HG03159 (cell line): ENCODE data around the gene PRPSAP1.
"Not testable (repeated sequence)": the region's sequence is repeated elsewhere in the genome, so short reads cannot be mapped to it uniquely, and the experiment has no call there.

ENCODE experiments used
- ATAC-seq: cut with Tn5 transposase; IDR thresholded peaks from one replicate; pipeline ENCODE4 v1.9.1; 2021; ENCODE audit warnings: mild to moderate bottlenecking, moderate library complexity; ENCODE audit not compliant: unreplicated experiment

PRPSAP1 gene

DNA sequence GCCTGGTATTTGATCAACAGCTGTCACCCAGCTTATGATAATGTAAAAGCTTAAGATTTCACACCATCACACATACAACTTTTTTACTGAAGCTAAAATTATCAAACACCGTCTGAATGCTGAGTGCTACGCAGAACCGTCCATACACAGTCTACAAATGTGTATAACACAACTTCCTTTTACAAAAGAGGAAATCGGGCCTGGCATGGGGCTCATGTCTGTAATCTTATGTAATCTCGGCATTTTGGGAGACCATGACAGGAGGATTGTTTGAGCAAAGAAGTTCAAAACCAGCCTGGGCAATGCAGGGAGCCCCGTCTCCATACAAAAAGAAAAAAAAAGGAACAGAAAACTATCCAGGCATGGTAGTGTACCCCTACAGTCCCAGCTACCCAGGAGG, 26.0 kb downstream of the PRPSAP1 start:
- ATAC-seq = no peak

- ATAC-seq = no peak
Observed at GRCh38 chr17:76326306-76326705, 27.4 kb downstream of the PRPSAP1 start.

DNA sequence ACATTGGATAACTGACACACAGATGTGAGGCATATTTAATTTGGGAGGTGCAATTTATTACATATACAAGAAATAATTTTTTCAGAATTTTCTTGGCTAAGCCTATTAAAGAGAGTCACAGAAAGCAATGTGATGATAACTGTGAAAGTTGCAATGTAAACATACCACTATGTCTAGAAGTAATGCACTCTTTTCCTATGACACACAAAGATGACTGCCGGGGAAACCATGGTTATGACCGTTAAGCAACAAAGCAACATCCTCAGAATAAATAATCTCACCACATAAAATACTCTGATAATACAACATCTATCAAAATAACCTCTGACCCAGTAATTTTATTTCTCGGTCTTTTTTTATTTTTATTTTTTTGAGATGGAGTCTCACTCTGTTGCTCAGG, 35.1 kb downstream of the PRPSAP1 start:
- no peak for ATAC-seq

- no peak for ATAC-seq
Observed at GRCh38 chr17:76317535-76317934, 36.2 kb downstream of the PRPSAP1 start.

- no peak for ATAC-seq
Observed at GRCh38 chr17:76314392-76315227, 39.1 kb downstream of the PRPSAP1 start.

DNA sequence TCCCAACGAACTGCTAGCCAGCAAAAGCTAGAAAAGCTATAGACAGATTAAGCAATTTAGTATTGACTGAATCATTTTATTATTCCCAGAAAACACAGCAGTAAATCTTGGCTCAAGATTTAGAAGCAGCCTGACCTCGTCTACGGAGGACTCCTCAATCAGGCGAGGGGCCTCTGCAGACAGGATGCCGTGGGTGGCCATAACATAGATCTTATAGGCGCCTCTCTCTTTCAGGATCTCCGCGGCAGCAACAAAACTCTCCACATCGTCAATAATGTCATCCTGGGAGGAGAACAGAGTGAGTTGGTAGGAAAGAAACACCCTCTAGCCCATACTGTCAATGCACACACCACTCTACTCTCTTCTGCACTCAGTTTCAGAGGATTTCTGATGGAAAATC, 41.0 kb downstream of the PRPSAP1 start:
- no peak for ATAC-seq

DNA sequence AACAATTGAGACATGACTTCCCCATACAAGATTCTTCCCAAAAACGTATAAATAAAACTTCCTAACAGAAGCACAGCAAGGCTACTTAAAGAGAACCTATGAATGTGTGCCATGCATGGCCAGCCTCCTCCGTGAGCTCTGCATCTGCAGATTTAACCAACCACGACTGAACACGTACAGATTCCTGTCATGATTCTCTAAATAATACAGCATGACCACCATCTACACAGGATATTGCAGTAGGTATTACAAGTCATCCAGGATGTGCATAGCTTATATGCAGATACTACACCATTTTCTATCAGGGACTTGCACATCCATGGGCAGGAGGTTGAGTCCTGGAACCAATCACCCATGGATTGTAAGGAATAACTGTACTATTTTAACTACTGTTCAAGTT, 44.3 kb downstream of the PRPSAP1 start:
- no peak for ATAC-seq

- no peak for ATAC-seq
Observed at GRCh38 chr17:76307966-76308338, 45.8 kb downstream of the PRPSAP1 start, which contains the start of gene QRICH2. QRICH2 (minus strand) TSS chr17:76308276; CDS start chr17:76307998, 278 bp downstream.

GRCh38 chr17:76307299-76307965, 46.3 kb downstream of the PRPSAP1 start:
- no peak for ATAC-seq

DNA sequence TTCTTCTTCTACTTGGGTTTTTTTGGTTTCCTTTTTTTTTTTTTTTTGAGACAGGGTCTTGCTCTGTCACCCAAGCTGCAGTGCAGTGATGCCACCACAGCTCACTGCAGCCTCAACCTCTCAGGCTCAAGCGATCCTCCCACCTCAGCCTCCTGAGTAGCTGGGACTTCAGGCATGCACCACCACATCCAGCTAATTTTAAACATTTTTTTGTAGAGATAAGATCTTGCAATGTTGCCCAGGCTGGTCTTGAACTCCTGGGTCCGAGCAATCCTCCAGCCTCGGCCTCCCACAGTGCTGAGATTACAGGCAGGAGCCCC, 48.6 kb downstream of the PRPSAP1 start:
- ATAC-seq = not testable (repeated sequence)

GRCh38 chr17:76304226-76305134, 49.2 kb downstream of the PRPSAP1 start:
- ATAC-seq = no peak

DNA sequence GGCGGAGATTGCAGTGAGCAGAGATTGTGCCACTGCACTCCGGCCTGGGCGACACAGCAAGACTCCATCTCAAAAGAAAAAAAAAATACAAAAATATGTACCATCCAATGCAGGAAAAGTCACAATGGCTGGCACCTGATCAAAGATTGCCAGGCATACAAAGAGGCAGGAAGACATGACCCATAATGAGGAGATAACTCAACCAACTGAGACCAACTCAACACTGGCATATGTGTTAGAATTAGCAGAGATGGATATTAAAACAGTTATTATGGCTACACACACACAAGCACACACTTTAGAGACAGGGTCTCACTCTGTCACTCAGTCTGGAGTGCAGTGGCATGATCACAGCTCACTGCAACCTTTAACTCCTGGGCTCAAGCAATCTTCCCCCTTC, 56.3 kb downstream of the PRPSAP1 start:
- ATAC-seq = no peak

DNA sequence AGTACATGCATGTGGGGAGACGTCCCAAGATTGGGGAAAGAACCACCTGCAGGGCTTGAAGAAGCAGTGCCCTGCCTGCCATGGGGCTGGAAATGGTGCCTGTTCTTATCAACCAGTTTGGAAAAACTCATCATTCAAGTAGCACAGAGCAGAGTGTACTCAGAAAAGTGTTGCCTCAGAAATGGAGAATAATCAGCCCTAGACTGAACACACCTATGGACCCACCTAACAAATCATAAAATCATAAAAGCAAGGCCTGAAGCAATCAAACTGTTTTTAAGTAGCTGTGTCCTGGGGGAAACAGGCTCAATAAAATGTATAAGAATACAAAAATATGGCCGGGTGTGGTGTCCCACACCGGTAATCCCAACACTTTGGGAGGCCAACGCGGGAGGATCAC, 56.8 kb downstream of the PRPSAP1 start:
- ATAC-seq = no peak

GRCh38 chr17:76296186-76296585, 57.5 kb downstream of the PRPSAP1 start:
- ATAC-seq = no peak

DNA sequence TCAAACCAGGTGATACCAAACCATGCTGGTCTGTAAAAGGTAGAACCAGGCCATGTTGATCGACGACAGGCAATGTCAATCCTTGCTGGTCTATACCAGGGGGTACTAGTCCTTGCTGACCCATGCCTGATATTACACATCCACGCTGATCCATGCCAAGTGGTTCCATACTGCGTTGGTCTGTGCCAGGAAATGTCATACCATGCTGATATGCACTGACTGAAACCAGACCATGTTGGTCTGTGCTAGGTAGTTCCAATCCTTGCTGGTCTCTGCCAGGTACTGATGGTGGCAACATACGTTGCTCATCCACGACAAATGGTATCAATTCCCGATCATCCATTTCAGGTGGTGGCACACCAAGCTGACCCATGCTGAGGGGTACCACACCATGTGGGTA, 60.6 kb downstream of the PRPSAP1 start:
- ATAC-seq = no peak

DNA sequence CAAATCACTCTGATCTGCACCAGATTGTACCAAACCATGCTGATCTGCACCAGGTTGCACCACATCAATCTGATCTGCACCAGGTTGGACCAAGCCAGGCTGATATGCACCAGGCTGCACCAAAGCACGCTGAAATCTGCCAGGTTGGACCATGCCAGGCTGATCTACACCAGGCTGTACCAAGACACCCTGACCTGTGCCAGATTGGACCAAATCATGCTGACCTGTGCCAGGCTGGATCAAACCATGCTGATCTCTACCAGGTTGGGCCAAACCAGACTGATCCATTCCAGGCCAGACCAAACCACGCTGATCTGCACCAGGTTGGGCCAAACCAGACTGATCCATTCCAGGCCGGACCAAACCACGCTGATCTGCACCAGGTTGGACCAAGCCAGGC, 61.1 kb downstream of the PRPSAP1 start:
- no peak for ATAC-seq

DNA sequence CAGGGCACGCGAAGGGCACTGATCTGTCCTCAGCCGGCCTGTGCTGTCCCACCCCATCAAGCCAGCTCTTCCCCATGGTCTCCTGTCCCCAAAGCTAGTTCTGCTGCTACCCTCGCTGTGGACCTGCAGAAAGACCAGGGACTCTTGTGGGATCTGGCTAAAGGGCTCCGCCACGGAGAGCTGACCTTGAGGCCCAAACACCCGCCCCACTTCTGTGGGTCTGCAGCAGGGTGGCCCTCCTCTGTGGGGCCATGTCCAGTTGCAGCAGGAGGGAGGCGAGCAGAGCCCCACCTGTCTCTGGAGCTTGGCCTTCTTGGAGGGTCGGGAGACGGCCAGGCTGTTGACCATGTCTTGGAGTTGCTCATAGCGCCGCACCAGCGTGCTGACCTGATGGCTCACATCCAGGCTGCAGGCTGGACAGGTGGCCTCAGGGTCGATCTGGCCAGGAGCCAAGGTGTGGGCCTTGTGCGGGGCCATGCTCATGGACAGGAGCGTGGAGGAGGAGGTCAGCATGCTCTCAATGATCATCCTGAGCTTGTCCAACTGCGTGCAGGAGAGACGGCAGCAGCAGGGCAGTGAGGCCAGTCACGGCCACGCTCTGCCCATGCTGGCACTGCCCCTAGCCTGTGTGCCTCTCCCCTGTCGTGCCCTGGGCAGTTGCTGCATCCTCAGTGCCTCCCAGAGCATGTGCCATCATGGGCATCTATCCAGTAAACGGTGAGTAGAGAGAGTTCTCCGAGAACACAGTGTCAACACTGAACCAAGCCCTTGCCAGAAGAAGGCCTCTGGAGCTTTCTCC, 71.9 kb downstream of the PRPSAP1 start:
- no peak for ATAC-seq

DNA sequence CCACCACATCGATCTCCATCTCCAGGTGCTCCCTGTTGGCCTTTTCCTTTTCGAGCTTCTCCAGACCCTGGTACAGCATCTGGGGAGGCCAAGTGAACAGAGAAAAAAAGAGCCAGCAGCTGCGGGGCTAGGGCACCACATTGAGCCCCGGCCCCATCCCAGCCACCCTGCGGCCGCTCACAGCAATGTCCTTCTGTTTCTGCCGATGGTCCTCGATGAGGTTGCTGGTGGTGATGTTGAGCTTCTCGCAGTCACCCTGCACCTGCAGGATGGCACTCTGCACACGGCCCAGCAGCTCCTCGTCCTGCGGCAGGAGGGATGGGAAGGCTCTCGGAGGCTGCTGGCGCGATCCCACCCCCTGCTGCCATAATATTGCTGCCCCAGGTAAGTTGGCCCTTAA, 73.1 kb downstream of the PRPSAP1 start:
- no peak for ATAC-seq

- no peak for ATAC-seq
Observed at GRCh38 chr17:76279742-76280287, 73.9 kb downstream of the PRPSAP1 start.

GRCh38 chr17:76278952-76279741, 74.6 kb downstream of the PRPSAP1 start:
- ATAC-seq = no peak
